ENCODE measurements around the gene ARID1B.

GRCh38 chr6:156919814-156920369 is 142.7 kb downstream of the ARID1B start:
- TF ChIP-seq, protein P1, sequence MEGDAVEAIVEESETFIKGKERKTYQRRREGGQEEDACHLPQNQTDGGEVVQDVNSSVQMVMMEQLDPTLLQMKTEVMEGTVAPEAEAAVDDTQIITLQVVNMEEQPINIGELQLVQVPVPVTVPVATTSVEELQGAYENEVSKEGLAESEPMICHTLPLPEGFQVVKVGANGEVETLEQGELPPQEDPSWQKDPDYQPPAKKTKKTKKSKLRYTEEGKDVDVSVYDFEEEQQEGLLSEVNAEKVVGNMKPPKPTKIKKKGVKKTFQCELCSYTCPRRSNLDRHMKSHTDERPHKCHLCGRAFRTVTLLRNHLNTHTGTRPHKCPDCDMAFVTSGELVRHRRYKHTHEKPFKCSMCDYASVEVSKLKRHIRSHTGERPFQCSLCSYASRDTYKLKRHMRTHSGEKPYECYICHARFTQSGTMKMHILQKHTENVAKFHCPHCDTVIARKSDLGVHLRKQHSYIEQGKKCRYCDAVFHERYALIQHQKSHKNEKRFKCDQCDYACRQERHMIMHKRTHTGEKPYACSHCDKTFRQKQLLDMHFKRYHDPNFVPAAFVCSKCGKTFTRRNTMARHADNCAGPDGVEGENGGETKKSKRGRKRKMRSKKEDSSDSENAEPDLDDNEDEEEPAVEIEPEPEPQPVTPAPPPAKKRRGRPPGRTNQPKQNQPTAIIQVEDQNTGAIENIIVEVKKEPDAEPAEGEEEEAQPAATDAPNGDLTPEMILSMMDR (IDR thresholded peaks at IDR 0.05; ENCODE audit: low read depth, low read length, missing input control), result no peak
- no peak for TF ChIP-seq FOXA2 (IDR thresholded peaks at IDR 0.05)
- TF ChIP-seq, protein P2, sequence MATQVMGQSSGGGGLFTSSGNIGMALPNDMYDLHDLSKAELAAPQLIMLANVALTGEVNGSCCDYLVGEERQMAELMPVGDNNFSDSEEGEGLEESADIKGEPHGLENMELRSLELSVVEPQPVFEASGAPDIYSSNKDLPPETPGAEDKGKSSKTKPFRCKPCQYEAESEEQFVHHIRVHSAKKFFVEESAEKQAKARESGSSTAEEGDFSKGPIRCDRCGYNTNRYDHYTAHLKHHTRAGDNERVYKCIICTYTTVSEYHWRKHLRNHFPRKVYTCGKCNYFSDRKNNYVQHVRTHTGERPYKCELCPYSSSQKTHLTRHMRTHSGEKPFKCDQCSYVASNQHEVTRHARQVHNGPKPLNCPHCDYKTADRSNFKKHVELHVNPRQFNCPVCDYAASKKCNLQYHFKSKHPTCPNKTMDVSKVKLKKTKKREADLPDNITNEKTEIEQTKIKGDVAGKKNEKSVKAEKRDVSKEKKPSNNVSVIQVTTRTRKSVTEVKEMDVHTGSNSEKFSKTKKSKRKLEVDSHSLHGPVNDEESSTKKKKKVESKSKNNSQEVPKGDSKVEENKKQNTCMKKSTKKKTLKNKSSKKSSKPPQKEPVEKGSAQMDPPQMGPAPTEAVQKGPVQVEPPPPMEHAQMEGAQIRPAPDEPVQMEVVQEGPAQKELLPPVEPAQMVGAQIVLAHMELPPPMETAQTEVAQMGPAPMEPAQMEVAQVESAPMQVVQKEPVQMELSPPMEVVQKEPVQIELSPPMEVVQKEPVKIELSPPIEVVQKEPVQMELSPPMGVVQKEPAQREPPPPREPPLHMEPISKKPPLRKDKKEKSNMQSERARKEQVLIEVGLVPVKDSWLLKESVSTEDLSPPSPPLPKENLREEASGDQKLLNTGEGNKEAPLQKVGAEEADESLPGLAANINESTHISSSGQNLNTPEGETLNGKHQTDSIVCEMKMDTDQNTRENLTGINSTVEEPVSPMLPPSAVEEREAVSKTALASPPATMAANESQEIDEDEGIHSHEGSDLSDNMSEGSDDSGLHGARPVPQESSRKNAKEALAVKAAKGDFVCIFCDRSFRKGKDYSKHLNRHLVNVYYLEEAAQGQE (IDR thresholded peaks at IDR 0.05), result no peak
- no peak for TF ChIP-seq TAF1 (conservative IDR thresholded peaks at IDR 0.05)
- no peak for TF ChIP-seq RAD21 (IDR thresholded peaks at IDR 0.05)
- no peak for TF ChIP-seq JUND (IDR thresholded peaks at IDR 0.05)

All from liver (tissue), 3 donors.